CD14-positive monocyte (primary cell): Measurements from ENCODE around the gene S100A10. TPM values are rescaled to one million over a fixed set of nuclear protein-coding genes. Genes with fewer than 3 reads are reported as not detected.

Source experiments
- DNase-seq, 3 donors: peaks; one replicate each; pipeline ENCODE4 v3.0.0-alpha.2; 2011 to 2022
- H2AFZ ChIP-seq: 2 replicates; pipeline ENCODE4 v1.6.0; 2012; ENCODE audit warnings: mild to moderate bottlenecking, low read depth, low read length, inconsistent platforms; ENCODE audit not compliant: insufficient read depth, poor library complexity, severe bottlenecking
- H3K27ac ChIP-seq, 2 donors: 1 replicate in 1 of 2; 2 replicates in 1 of 2; pipeline ENCODE4 v1.5.1; 2012 to 2013; ENCODE audit warnings: low read length in 2 of 2, control low read depth in 1 of 2, inconsistent platforms in 1 of 2, low read depth in 1 of 2, mild to moderate bottlenecking in 1 of 2
- H3K27me3 ChIP-seq, 2 donors: one replicate each; pipeline versions ENCODE4 v1.6.0 to v1.6.1; 2011 to 2013; ENCODE audit warnings: low read length in 2 of 2; ENCODE audit not compliant: control insufficient read depth in 2 of 2, insufficient read depth in 2 of 2
- H3K36me3 ChIP-seq, 2 donors: replicated peaks in 1 of 2; 1 replicate in 1 of 2; 2 replicates in 1 of 2; pipeline versions ENCODE4 v1.5.1 to v1.6.1; 2012 to 2013; ENCODE audit warnings: low read length in 2 of 2, control low read depth in 1 of 2, inconsistent platforms in 1 of 2, mild to moderate bottlenecking in 1 of 2; ENCODE audit not compliant: insufficient read depth in 2 of 2, control insufficient read depth in 1 of 2
- H3K4me1 ChIP-seq, 2 donors: 1 replicate in 1 of 2; 2 replicates in 1 of 2; pipeline versions ENCODE4 v1.5.1 to v1.6.1; 2012 to 2013; ENCODE audit warnings: low read length in 2 of 2, control low read depth in 1 of 2, inconsistent platforms in 1 of 2, mild to moderate bottlenecking in 1 of 2, moderate library complexity in 1 of 2; ENCODE audit not compliant: insufficient read depth in 2 of 2, control insufficient read depth in 1 of 2
- H3K4me2 ChIP-seq: replicated peaks from 2 replicates; pipeline ENCODE3; 2012; ENCODE audit warnings: low read length, moderate library complexity, mild to moderate bottlenecking; ENCODE audit not compliant: poor library complexity, severe bottlenecking; ENCODE audit errors: extremely low read depth
- H3K4me3 ChIP-seq, 3 experiments: fragments of 200-600 bp in 1 of 3; sonication (generic) in 1 of 3; replicated peaks in 1 of 3; 1 replicate in 2 of 3; 2 replicates in 1 of 3; pipeline ENCODE4 v1.5.1; 2011 to 2013; ENCODE audit warnings: low read length in 3 of 3, mild to moderate bottlenecking in 3 of 3, control low read depth in 2 of 3, low read depth in 2 of 3, inconsistent platforms in 1 of 3, moderate library complexity in 1 of 3
- H3K79me2 ChIP-seq: 2 replicates; pipeline ENCODE4 v1.6.0; 2012; ENCODE audit warnings: mild to moderate bottlenecking, control low read depth, inconsistent platforms, low read length, moderate library complexity; ENCODE audit not compliant: insufficient read depth
- H3K9ac ChIP-seq: 2 replicates; pipeline ENCODE4 v1.6.0; 2017; ENCODE audit warnings: low read length, mild to moderate bottlenecking; ENCODE audit not compliant: insufficient read depth, poor library complexity, severe bottlenecking
- H3K9me3 ChIP-seq, 2 donors: replicated peaks in 1 of 2; 1 replicate in 1 of 2; 2 replicates in 1 of 2; pipeline versions ENCODE4 v1.5.1 to v1.6.1; 2012 to 2013; ENCODE audit warnings: low read length in 2 of 2, control low read depth in 1 of 2; ENCODE audit not compliant: control insufficient read depth in 1 of 2, insufficient read depth in 1 of 2
- H4K20me1 ChIP-seq: 2 replicates; pipeline ENCODE4 v1.6.0; 2012; ENCODE audit warnings: mild to moderate bottlenecking, low read length, control low read depth, moderate library complexity; ENCODE audit not compliant: insufficient read depth
- H3K27ac Mint-ChIP-seq, 7 donors: one replicate each; pipeline ENCODE4 v1.8.0; 2020; ENCODE audit warnings: mild to moderate bottlenecking in 7 of 7, mixed read lengths in 7 of 7, moderate library complexity in 6 of 7, inconsistent platforms in 2 of 7
- H3K27me3 Mint-ChIP-seq, 3 donors: one replicate each; pipeline ENCODE4 v1.8.0; 2021 to 2022; ENCODE audit warnings: low read depth in 3 of 3, mild to moderate bottlenecking in 3 of 3, mixed read lengths in 3 of 3, moderate library complexity in 3 of 3, inconsistent platforms in 1 of 3
- H3K36me3 Mint-ChIP-seq, 2 donors: one replicate each; pipeline ENCODE4 v1.8.0; 2020; ENCODE audit warnings: mixed read lengths in 2 of 2, inconsistent platforms in 1 of 2, mild to moderate bottlenecking in 1 of 2
- H3K4me1 Mint-ChIP-seq: one replicate; pipeline ENCODE4 v1.8.0; 2020; ENCODE audit warnings: mild to moderate bottlenecking, mixed read lengths
- H3K4me3 Mint-ChIP-seq, 2 donors: one replicate each; pipeline ENCODE4 v1.8.0; 2020; ENCODE audit warnings: mild to moderate bottlenecking in 2 of 2, mixed read lengths in 2 of 2, moderate library complexity in 1 of 2
- H3K9me3 Mint-ChIP-seq, 7 donors: one replicate each; pipeline ENCODE4 v1.8.0; 2020 to 2022; ENCODE audit warnings: mixed read lengths in 7 of 7, mild to moderate bottlenecking in 6 of 7, moderate library complexity in 6 of 7, inconsistent platforms in 2 of 7
- WGBS: methylation state at CpG from one replicate; pipeline ENCODE4 v1.1.5; 2013; ENCODE audit warnings: missing lambda C conversion rate; ENCODE audit not compliant: insufficient coverage; 5-methylcytosine and 5-hydroxymethylcytosine counted together
- intact Hi-C, 2 donors: fragments of 100-400 bp; cut with micrococcal nuclease; formaldehyde crosslinking; loops; one replicate each; pipeline versions ENCODE4 v1.15.0 to v1.15.1; 2023
- polyA plus RNA-seq, 3 donors: library from polyadenylated mRNA; depleted of rRNA in 1 of 3; unstranded in 2 of 3; stranded (reverse) in 1 of 3; fragments of 300-500 nt in 2 of 3; fragments of >200 nt in 1 of 3; fragmentation: Illumina TruSeq in 2 of 3; gene quantifications; 1 replicate in 2 of 3; 2 replicates in 1 of 3; pipeline ENCODE4 v1.2.3, GENCODE V29; 2012 to 2021
- TF ChIP-seq, protein P1 (sequence below): fragments of 200-600 bp; IDR thresholded peaks from one replicate; pipeline ENCODE4 v1.8.0; 2022; ENCODE audit warnings: antibody characterized with exemption, mild to moderate bottlenecking

S100A10 gene
- polyA plus RNA-seq, 3 donors, result 422 to 2,138 (median 2,129) TPM

DNA sequence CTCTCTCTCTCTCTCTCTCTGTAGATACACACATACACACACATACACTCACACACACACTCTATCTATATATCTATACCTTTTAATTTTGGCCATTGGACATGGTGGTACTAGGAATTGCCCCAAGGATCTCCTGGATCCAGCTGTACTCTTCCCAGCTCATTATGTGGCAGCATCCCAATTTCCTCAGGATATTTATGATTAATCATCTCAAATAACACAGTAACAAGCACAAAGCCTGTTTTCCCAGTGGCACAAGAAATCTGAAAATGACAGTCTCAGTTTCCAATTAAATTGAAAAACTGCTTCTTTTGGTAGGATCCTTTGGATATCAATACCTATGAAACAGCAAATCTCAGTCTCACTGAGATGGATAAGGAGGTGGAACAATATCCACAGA lies 27.6 kb downstream of the S100A10 start:
- Histone ChIP-seq H3K9me3 (no peaks in the 10 kb centered on the region), H3K79me2 (no peaks in the 10 kb centered on the region), H3K4me1 (peaks cover 23 to 26% of the 10 kb centered on the region in 2 donors), H3K4me3 (no peak overlapping the region), H3K4me2 (no peak overlapping the region), H2AFZ (no peak overlapping the region), H3K36me3 (no peaks in the 10 kb centered on the region), H3K27me3 (peaks cover 0 to 2% of the 10 kb centered on the region in 2 donors), H3K27ac (no peak overlapping the region), H4K20me1 (no peaks in the 10 kb centered on the region), H3K9ac (no peak overlapping the region)
- no peaks in the 10 kb centered on the region for H3K9me3 Mint-ChIP-seq
- H3K4me3 Mint-ChIP-seq, result no peak overlapping the region
- peaks cover 26% of the 10 kb centered on the region for H3K4me1 Mint-ChIP-seq
- H3K27me3 Mint-ChIP-seq, result peaks cover 0 to 5% (median 3%) of the 10 kb centered on the region in 3 donors
- no peaks in the 10 kb centered on the region for H3K36me3 Mint-ChIP-seq
- no peak for DNase-seq
- TF ChIP-seq, protein P1, sequence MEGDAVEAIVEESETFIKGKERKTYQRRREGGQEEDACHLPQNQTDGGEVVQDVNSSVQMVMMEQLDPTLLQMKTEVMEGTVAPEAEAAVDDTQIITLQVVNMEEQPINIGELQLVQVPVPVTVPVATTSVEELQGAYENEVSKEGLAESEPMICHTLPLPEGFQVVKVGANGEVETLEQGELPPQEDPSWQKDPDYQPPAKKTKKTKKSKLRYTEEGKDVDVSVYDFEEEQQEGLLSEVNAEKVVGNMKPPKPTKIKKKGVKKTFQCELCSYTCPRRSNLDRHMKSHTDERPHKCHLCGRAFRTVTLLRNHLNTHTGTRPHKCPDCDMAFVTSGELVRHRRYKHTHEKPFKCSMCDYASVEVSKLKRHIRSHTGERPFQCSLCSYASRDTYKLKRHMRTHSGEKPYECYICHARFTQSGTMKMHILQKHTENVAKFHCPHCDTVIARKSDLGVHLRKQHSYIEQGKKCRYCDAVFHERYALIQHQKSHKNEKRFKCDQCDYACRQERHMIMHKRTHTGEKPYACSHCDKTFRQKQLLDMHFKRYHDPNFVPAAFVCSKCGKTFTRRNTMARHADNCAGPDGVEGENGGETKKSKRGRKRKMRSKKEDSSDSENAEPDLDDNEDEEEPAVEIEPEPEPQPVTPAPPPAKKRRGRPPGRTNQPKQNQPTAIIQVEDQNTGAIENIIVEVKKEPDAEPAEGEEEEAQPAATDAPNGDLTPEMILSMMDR, result no peak
- no peak overlapping the region for H3K27ac Mint-ChIP-seq
- intact Hi-C loops, result loop anchor here in 1 of 2 donors (5.0 kb wide), 1 partner anchor 36 kb away; no protein-coding TSS in a partner anchor

DNA sequence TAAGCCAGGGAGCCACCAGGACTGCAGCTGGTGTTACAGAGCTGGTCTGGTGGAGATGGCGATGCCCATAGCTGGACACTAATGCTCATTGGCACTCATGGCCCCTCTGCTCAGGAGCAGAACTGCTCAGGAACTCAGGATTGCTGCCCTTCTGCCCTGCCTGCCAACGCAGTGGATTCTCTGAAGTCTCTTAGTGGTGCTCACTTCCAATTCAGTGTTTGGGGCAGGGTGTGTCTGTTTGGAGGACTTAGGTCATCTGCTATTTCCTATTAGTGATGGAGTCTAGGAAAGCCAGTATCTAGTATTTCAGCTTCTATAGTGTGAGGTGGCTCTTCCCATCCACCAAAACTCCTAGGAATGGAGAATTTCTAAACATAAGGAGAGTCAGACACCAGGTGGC lies 29.1 kb downstream of the S100A10 start:
- Histone ChIP-seq H3K79me2 (no peaks in the 10 kb centered on the region), H3K4me3 (no peak overlapping the region), H3K9ac (no peak overlapping the region), H3K9me3 (no peaks in the 10 kb centered on the region), H3K4me2 (no peak overlapping the region), H3K36me3 (no peaks in the 10 kb centered on the region), H3K4me1 (peaks cover 18 to 20% of the 10 kb centered on the region in 2 donors), H3K27ac (no peak overlapping the region), H4K20me1 (no peaks in the 10 kb centered on the region), H3K27me3 (peaks cover 0 to 2% of the 10 kb centered on the region in 2 donors), H2AFZ (no peak overlapping the region)
- H3K27ac Mint-ChIP-seq, result peak overlapping the region in 1 of 7 donors; percentile 23
- intact Hi-C loops, result no loop called here
- peaks cover 0 to 3% (median 2%) of the 10 kb centered on the region in 3 donors for H3K27me3 Mint-ChIP-seq
- DNase-seq, result no peak
- no peaks in the 10 kb centered on the region for H3K9me3 Mint-ChIP-seq
- H3K4me3 Mint-ChIP-seq, result no peak overlapping the region
- peaks cover 23% of the 10 kb centered on the region for H3K4me1 Mint-ChIP-seq
- WGBS, result 94% methylated on average over 2 of the region's 2 CpGs
- TF ChIP-seq, protein P1, result no peak
- H3K36me3 Mint-ChIP-seq, result peaks cover 0 to 2% of the 10 kb centered on the region in 2 donors
